ENCODE measurements around the gene DACH1. TPM values are rescaled to one million over a fixed set of nuclear protein-coding genes. Genes with fewer than 3 reads are reported as not detected.
A peak's percentile ranks its signal among the peaks of the same experiment; 100 is the strongest.

Gene DACH1
- total and polyA plus RNA-seq, 2 donors (not counting 3 experiments of a cell fraction or from before 2014, with no cell fraction given) = 8.6 to 28.3 TPM

GRCh38 chr13:71718931-71719330 is 148.1 kb downstream of the DACH1 start:
- no peaks in the 10 kb centered on the region for H3K36me3 ChIP-seq (ENCODE audit: control insufficient read depth in 2 of 2, extremely low read depth in 1 of 2, insufficient read depth in 2 of 2, low read length in 2 of 2)
- H3K27ac ChIP-seq (ENCODE audit: insufficient read depth, low read depth, low read length) = no peak overlapping the region
- TF ChIP-seq FOS (IDR thresholded peaks at IDR 0.05; ENCODE audit: borderline replicate concordance, insufficient read depth, low read length) (no peak), MAX (IDR thresholded peaks at IDR 0.05; ENCODE audit: insufficient read depth, insufficient read length) (no peak), GATA2 (IDR thresholded peaks at IDR 0.05; ENCODE audit: insufficient read depth, insufficient read length, low read depth, low read length) (no peak), EZH2 (IDR thresholded peaks at IDR 0.05; ENCODE audit: borderline replicate concordance, low read depth, low read length, severe bottlenecking) (no peak), MYC (IDR thresholded peaks at IDR 0.05; ENCODE audit: low read depth, low read length) (no peak), JUN (IDR thresholded peaks at IDR 0.05; ENCODE audit: borderline replicate concordance, insufficient read depth, insufficient read length, low read depth) (no peak), POLR2A (IDR thresholded peaks at IDR 0.05; ENCODE audit: low read depth, low read length) (no peak), POLR2AphosphoS5 (IDR thresholded peaks at IDR 0.05; ENCODE audit: insufficient read depth, low read depth, low read length) (no peak), CTCF (IDR thresholded peaks at IDR 0.05; ENCODE audit: extremely low read depth in 1 of 2, insufficient read depth in 1 of 2, low read depth in 1 of 2, low read length in 2 of 2) (no peak)
- no peak overlapping the region for H3K4me2 ChIP-seq (ENCODE audit: insufficient read depth, low read length)
- dilution Hi-C loops (cut with MboI; ENCODE audit: extremely low pct_ligation_motif_present, low sequenced_read_pairs) (no loop called here), intact Hi-C loops (cut with micrococcal nuclease) (no loop called here)
- no peaks in the 10 kb centered on the region for H3K4me1 ChIP-seq (ENCODE audit: control insufficient read depth, extremely low read depth, insufficient read depth, low read length)
- no peak for DNase-seq (ENCODE audit: low read depth, low spot score)
- H3K27me3 ChIP-seq (ENCODE audit: control insufficient read depth in 2 of 2, insufficient read depth in 2 of 2, low read length in 2 of 2) = no peaks in the 10 kb centered on the region
- no peaks in the 10 kb centered on the region for H3K79me2 ChIP-seq (ENCODE audit: control insufficient read depth, insufficient read depth, low read length)
- ChIA-PET POLR2A (no interaction called here), CTCF (interaction anchor here (0.9 kb wide), 1 partner anchor 399 kb away, joined by 3 read pairs; no protein-coding TSS in a partner anchor)
- no peaks in the 10 kb centered on the region for H3K9me3 ChIP-seq (replicated peaks; ENCODE audit: control insufficient read depth, insufficient read depth, low read length)
- no TSS peak for BruUV-seq (replicated peaks)
- no peak overlapping the region for H2AFZ ChIP-seq (ENCODE audit: low read depth, low read length)
- peak; percentile 42 for FAIRE-seq
- no peaks in the 10 kb centered on the region for H3K9me1 ChIP-seq (replicated peaks; ENCODE audit: control insufficient read depth, extremely low read depth, insufficient read depth, low read length)
- no peak overlapping the region for H3K9ac ChIP-seq (replicated peaks; ENCODE audit: extremely low read depth, insufficient read depth, low read length)
- no peak overlapping the region for H3K4me3 ChIP-seq (replicated peaks in 1 of 3; ENCODE audit: insufficient read depth in 1 of 3, low read depth in 1 of 3, low read length in 3 of 3)
- H4K20me1 ChIP-seq (replicated peaks; ENCODE audit: control insufficient read depth, extremely low read depth, insufficient read depth, low read length) = no peaks in the 10 kb centered on the region

Measured in endothelial cell of umbilical vein (primary cell).